GM18519 (cell line): ENCODE data around the gene SDC3.

Experiments used
- ATAC-seq: cut with Tn5 transposase; IDR thresholded peaks from one replicate; pipeline ENCODE4 v1.9.1; 2021; ENCODE audit warnings: mild to moderate bottlenecking, moderate library complexity; ENCODE audit not compliant: unreplicated experiment, low FRiP score

The SDC3 gene

GRCh38 chr1:30906631-30907441 is 1.7 kb downstream of the SDC3 start:
- no peak for ATAC-seq

GRCh38 chr1:30905916-30906620 is 2.5 kb downstream of the SDC3 start:
- ATAC-seq: no peak

- no peak for ATAC-seq
Measured at GRCh38 chr1:30905403-30905802, 3.2 kb downstream of the SDC3 start.

- ATAC-seq: no peak
Measured at GRCh38 chr1:30904962-30905335, 3.6 kb downstream of the SDC3 start.

GRCh38 chr1:30904191-30904961 is 4.2 kb downstream of the SDC3 start:
- no peak for ATAC-seq

GRCh38 chr1:30903343-30904034 is 5.1 kb downstream of the SDC3 start:
- ATAC-seq: no peak

- ATAC-seq: no peak
Measured at GRCh38 chr1:30902593-30903290, 5.8 kb downstream of the SDC3 start.

GRCh38 chr1:30901798-30902581 is 6.6 kb downstream of the SDC3 start:
- ATAC-seq: no peak

GRCh38 chr1:30900931-30901560 is 7.5 kb downstream of the SDC3 start:
- ATAC-seq: no peak

GRCh38 chr1:30900486-30900885 is 8.1 kb downstream of the SDC3 start:
- ATAC-seq: no peak

- ATAC-seq: no peak
Measured at GRCh38 chr1:30899577-30900389, 8.8 kb downstream of the SDC3 start.

GRCh38 chr1:30898031-30898815 is 10.3 kb downstream of the SDC3 start:
- ATAC-seq: no peak

- no peak for ATAC-seq
Measured at GRCh38 chr1:30896905-30897304, 11.7 kb downstream of the SDC3 start.

- no peak for ATAC-seq
Measured at GRCh38 chr1:30895944-30896660, 12.5 kb downstream of the SDC3 start.

GRCh38 chr1:30895382-30895943 is 13.1 kb downstream of the SDC3 start:
- no peak for ATAC-seq

GRCh38 chr1:30894508-30894973 is 14.0 kb downstream of the SDC3 start:
- ATAC-seq: no peak
